HUES6 (cell line): ENCODE results near the gene SEMA5A.

ENCODE experiments used
- H3K27ac ChIP-seq: 2 replicates; pipeline ENCODE4 v1.7.0; 2013; ENCODE audit warnings: low read depth, mild to moderate bottlenecking, low read length, inconsistent platforms
- H3K27me3 ChIP-seq: 2 replicates; pipeline ENCODE4 v1.6.1; 2013; ENCODE audit warnings: low read length; ENCODE audit not compliant: control insufficient read depth, insufficient read depth
- H3K36me3 ChIP-seq: 2 replicates; pipeline ENCODE4 v1.6.1; 2013; ENCODE audit warnings: low read length; ENCODE audit not compliant: control insufficient read depth, insufficient read depth
- H3K4me1 ChIP-seq: 2 replicates; pipeline ENCODE4 v1.6.1; 2013; ENCODE audit warnings: low read length; ENCODE audit not compliant: control insufficient read depth, insufficient read depth
- H3K4me3 ChIP-seq: 2 replicates; pipeline ENCODE4 v1.5.1; 2013; ENCODE audit warnings: low read depth, low read length
- H3K9ac ChIP-seq: one replicate; pipeline ENCODE4 v1.6.1; 2013; ENCODE audit warnings: mild to moderate bottlenecking, low read length
- H3K9me3 ChIP-seq: 2 replicates; pipeline ENCODE4 v1.6.1; 2013; ENCODE audit warnings: low read depth, low read length; ENCODE audit not compliant: control insufficient read depth, insufficient read depth

SEMA5A gene

DNA sequence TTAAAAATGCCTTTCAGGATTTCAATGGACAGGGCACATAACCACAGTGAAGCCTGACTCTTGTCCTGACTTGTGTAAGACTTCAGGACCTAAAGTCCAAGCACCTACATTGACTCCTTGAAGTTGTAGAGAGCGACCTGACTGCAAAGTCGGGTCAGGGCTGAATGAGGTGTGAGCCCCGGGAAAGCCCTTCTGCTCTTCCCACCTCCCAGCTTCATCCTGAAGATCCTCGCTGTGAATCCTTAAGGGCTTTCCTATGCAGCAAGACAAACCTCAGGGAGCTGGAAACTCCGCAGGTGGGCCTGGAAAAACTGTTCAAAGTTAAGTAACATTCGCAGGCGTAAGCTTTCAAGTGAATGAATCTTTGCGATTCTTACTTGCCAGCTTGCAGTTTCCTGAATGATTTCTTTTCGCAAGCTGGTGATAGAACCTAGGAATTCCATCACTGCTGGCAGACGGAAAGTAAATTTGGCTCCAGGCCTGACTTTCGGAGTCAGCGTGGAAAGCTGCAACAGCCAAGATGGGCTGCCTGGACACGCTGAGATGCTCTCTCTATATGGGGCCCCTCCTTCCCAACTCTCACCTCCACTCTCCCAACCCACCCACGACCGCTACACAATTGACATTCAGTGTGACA is 10.9 kb downstream of the SEMA5A start:
- H3K36me3 ChIP-seq: no peaks in the 10 kb centered on the region

DNA sequence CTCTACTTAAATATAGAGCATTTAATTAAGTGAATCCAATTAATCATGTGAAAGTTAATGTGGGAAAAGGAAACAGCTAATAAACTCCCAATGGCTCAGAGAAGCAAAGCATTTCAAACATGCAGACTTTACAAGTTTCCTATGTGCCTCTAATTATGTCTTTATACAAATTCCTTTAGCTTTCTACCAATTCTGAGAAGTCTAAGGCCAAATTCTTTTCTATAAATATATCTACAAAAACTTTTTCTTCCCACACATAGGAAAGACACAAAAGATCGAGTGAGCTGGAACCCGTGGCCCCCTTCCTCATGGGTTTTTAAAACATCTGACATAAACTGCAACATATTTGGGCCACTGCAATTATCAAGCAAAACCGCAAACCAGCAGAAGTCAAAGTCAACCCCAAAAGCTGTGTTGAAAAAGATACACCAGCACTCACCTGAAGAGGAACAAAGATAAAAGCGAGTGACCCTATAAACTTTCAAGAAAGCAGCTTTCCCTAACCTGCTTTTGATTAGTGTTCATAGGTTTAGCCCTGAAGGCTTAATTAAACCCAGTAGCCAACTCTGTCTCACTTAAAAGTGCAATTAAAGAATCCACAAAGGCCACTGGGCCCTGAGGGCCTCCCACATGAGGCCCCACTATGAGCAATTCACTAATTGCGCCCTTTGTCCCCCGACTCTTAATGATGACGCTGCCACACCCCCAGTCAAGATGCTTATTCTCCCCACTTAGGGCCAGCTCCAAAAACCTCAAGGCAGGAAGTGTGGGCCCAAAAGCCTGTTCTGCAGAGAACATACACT is 12.1 kb downstream of the SEMA5A start:
- 0 out of 2 replicates have a peak, but pooled peaks cover 4% of the 10 kb centered on the region for H3K4me1 ChIP-seq
- H3K9ac ChIP-seq: no peak overlapping the region
- no peak overlapping the region for H3K27ac ChIP-seq
- no peak overlapping the region for H3K4me3 ChIP-seq
- no peaks in the 10 kb centered on the region for H3K9me3 ChIP-seq
- no peaks in the 10 kb centered on the region for H3K27me3 ChIP-seq
- H3K36me3 ChIP-seq: no peaks in the 10 kb centered on the region

More for the DNA sequence above, 10.9 kb downstream of the SEMA5A start:
- H3K27me3 ChIP-seq: no peaks in the 10 kb centered on the region
- no peak overlapping the region for H3K4me3 ChIP-seq
- H3K9me3 ChIP-seq: no peaks in the 10 kb centered on the region
- no peak overlapping the region for H3K9ac ChIP-seq
- 0 out of 2 replicates have a peak, but pooled peaks cover 4% of the 10 kb centered on the region for H3K4me1 ChIP-seq
- H3K27ac ChIP-seq: no peak overlapping the region

DNA sequence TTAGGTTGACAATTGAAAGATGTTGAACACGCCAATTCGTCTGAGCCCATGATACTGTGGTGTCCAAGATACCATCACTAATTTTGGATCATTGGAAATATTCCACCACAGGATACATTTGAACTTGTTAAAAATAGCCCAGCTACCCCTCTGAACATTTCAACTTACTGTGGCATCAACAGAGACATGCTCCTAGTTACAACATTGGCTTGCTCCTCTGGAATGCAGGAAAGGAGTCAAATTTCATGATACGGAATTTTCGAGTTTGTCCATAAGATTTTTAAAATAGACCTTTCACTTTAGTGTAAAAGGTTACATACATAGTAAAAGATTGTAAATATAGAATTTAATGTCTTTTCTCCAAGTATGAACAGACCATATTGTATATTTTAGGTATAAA is 12.8 kb downstream of the SEMA5A start:
- no peaks in the 10 kb centered on the region for H3K9me3 ChIP-seq
- no peaks in the 10 kb centered on the region for H3K27me3 ChIP-seq
- H3K36me3 ChIP-seq: no peaks in the 10 kb centered on the region
- H3K4me3 ChIP-seq: no peak overlapping the region
- no peak overlapping the region for H3K9ac ChIP-seq
- H3K4me1 ChIP-seq: 0 out of 2 replicates have a peak, but pooled peaks cover 4% of the 10 kb centered on the region
- H3K27ac ChIP-seq: no peak overlapping the region

DNA sequence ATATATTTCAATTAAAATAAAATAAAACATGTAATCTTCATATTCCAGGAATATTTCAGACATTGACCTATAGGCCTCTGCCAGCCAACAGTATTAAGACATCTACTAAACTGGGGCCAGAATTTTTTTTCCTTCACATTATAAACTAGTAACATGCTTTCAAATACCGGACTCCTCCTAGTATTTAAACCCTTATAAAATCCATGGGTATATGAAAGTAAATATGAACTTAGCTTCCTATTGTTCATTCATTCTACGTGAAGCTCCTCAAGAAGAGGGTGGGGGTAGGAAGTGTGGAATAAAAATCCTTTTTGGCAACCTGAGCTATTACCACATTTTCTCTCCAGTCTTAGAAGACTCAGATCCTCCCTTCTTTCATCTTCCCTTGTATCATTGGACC is 16.4 kb downstream of the SEMA5A start:
- Histone ChIP-seq H3K27ac (no peak overlapping the region), H3K4me1 (0 out of 2 replicates have a peak, but pooled peaks cover 4% of the 10 kb centered on the region), H3K9ac (no peak overlapping the region), H3K27me3 (no peaks in the 10 kb centered on the region), H3K9me3 (no peaks in the 10 kb centered on the region), H3K36me3 (no peaks in the 10 kb centered on the region), H3K4me3 (no peak overlapping the region)

DNA sequence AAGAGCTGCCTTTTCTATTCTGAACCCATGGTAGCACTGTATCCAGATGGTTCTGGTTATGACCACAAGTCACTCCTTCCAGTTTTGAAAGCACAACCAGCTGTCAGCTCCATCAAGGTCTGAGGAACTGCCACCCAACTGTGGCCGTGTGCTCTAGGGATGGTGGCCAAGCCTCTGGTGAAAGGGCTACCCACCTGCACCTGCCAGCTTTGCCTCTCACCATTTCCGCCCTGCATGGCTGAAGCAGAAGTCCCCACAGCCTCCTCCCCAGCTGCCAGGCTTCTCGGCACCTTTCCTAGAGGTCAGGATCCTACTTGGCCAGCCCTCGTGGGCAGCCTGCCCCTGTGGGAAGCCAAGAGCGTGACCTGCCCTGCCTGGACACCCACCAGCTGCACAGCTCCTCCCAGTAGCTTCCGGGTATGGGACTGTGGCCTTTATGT is 16.8 kb downstream of the SEMA5A start:
- no peaks in the 10 kb centered on the region for H3K36me3 ChIP-seq
- H3K9me3 ChIP-seq: no peaks in the 10 kb centered on the region
- no peak overlapping the region for H3K9ac ChIP-seq
- H3K27ac ChIP-seq: no peak overlapping the region
- 0 out of 2 replicates have a peak, but pooled peaks cover 4% of the 10 kb centered on the region for H3K4me1 ChIP-seq
- H3K27me3 ChIP-seq: no peaks in the 10 kb centered on the region
- no peak overlapping the region for H3K4me3 ChIP-seq

DNA sequence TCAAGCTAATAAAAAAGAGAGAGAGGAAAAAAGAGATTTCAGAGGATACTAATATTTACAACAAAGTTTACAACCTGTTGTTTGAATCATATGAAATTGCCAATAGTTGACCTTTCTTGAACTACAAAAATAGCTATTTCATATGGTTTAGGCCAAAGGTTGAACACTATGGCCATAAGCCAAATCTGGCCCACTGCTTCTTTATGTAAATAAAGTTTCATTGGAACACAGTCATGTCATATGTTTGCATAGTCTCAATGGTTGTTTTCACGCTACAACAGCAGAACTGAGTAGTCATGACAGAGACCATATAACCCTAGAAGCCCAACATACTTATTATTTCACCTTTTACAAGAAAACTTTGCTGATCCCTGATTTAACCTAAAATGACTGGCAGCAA is 20.9 kb downstream of the SEMA5A start:
- no peak overlapping the region for H3K27ac ChIP-seq
- H3K9ac ChIP-seq: no peak overlapping the region
- H3K4me3 ChIP-seq: no peak overlapping the region
- H3K4me1 ChIP-seq: peaks cover 5% of the 10 kb centered on the region; the same call in 1 of the 2 replicates
- no peaks in the 10 kb centered on the region for H3K36me3 ChIP-seq
- no peaks in the 10 kb centered on the region for H3K27me3 ChIP-seq
- H3K9me3 ChIP-seq: no peaks in the 10 kb centered on the region

DNA sequence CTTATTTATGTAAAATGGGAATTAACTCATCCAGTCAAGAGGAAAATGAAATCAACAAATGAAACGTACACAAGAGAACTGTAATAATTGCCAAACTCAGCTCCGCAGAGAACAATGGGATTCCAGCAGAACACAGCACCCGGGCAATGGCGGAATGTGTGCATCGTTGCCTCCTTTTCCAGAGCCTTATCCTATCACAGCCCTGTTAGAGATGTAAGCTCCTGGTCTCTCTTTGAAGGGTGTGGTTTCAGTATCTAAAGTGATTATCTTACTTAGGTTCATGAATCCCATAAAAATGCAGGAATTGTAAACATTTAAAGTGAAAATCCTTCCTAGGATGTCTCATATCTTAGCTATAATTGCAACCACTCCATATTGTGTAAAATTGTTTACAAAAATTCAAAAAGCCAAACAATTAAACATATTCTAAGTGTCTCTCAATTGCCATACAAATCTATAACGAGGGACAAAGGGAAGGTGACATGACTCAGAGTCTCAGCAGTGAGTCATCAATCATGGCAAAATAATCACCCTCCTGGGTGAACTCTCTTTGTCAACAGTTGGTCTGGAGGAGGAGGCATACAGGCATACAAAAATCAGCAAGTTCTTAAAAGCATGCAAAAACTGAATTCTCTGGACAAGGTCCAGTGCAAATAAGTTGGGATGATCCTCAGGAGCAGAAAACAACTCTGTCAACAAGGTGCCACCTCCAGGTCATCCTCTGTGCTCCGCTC is 22.6 kb downstream of the SEMA5A start:
- no peak overlapping the region for H3K9ac ChIP-seq
- no peak overlapping the region for H3K27ac ChIP-seq
- no peaks in the 10 kb centered on the region for H3K36me3 ChIP-seq
- no peaks in the 10 kb centered on the region for H3K9me3 ChIP-seq
- H3K4me1 ChIP-seq: peaks cover 5% of the 10 kb centered on the region; the same call in 1 of the 2 replicates
- no peaks in the 10 kb centered on the region for H3K27me3 ChIP-seq
- H3K4me3 ChIP-seq: no peak overlapping the region

DNA sequence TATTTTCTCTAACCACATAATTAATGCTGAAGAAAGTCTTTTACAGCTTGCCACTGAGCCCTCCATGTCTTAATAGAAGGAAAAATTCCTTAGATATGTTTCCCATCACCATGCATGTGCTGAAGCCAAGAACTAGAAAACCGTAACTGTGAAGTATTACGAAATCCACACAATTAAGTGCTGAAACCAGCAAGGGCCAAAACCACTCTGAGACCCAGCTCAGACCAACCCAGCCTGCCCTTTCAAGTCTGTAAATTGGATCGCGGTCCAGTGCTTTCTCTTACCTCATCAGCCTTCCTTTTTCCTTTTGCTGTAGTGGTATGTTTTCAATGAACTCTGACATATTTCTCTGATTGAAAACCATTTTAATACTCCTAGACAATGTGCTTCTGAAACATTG is 26.3 kb downstream of the SEMA5A start:
- no peak overlapping the region for H3K27ac ChIP-seq
- H3K4me1 ChIP-seq: peaks cover 5% of the 10 kb centered on the region; the same call in 1 of the 2 replicates
- no peak overlapping the region for H3K4me3 ChIP-seq
- no peaks in the 10 kb centered on the region for H3K27me3 ChIP-seq
- H3K9ac ChIP-seq: no peak overlapping the region
- no peaks in the 10 kb centered on the region for H3K36me3 ChIP-seq
- H3K9me3 ChIP-seq: no peaks in the 10 kb centered on the region

DNA sequence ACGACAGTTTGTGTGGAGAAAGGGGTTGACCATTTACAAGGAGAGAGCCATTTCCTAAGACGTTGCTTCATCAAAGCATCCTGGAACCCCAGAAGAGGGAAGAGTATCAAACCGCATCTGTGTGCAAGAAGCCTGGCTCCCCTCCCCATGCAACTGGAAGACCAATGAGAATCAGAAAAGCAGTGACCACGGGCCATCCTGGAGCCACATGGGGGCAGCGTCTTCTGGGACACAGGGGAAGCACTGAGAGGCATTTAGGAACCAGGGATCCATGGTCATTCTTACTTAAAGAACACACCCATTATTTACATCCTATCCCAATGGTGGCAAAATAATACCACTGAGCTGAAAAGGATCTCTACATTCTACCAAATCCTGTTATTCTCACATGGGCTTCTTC is 29.3 kb downstream of the SEMA5A start:
- no peaks in the 10 kb centered on the region for H3K27me3 ChIP-seq

DNA sequence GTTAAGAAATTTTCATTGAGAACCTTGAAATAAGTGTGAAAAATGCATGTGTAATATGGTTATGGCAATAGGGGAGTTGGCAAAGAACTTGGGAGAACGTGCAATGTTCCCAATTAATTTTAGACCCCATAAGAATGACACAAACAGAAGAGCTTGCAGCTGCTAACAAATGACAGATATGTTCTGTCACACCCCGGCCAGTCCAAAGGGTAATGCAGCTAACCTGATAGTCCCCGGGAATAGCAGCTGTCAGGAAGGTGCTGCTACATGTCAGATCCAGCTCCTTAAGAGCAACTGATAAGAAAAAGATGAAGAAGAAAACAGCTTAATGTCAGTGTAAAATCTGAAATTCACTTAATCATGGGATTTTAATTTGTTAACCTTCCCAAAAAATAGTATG is 30.4 kb downstream of the SEMA5A start:
- no peaks in the 10 kb centered on the region for H3K27me3 ChIP-seq
- H3K4me3 ChIP-seq: no peak overlapping the region
- no peaks in the 10 kb centered on the region for H3K9me3 ChIP-seq
- H3K9ac ChIP-seq: no peak overlapping the region
- H3K4me1 ChIP-seq: no peaks in the 10 kb centered on the region
- no peak overlapping the region for H3K27ac ChIP-seq
- no peaks in the 10 kb centered on the region for H3K36me3 ChIP-seq

More for the DNA sequence above, 29.3 kb downstream of the SEMA5A start:
- H3K4me1 ChIP-seq: no peaks in the 10 kb centered on the region
- no peaks in the 10 kb centered on the region for H3K9me3 ChIP-seq
- H3K9ac ChIP-seq: no peak overlapping the region
- H3K4me3 ChIP-seq: no peak overlapping the region
- no peak overlapping the region for H3K27ac ChIP-seq
- no peaks in the 10 kb centered on the region for H3K36me3 ChIP-seq

DNA sequence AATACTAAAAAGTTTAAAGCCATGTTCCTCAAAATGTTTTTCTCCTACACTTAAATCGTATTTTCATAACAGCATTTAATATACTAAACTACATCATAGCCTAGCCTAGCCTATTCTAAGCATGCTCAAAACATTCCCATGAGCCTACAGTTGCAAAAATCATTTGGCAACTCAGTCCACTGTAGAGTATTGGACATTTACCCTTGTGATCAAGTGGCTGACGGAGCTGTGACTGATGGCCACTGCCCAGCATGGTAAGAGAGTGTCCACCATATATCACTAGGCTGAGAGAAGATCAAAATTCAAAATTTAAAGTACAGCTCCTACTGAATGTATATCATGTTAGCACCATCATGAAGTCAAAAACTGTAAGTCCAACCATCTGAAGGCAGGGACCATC is 30.9 kb downstream of the SEMA5A start:
- Histone ChIP-seq H3K4me1 (no peaks in the 10 kb centered on the region), H3K9me3 (no peaks in the 10 kb centered on the region), H3K36me3 (no peaks in the 10 kb centered on the region), H3K9ac (no peak overlapping the region), H3K4me3 (no peak overlapping the region), H3K27me3 (no peaks in the 10 kb centered on the region), H3K27ac (no peak overlapping the region)
